Uterus (tissue), 2 donors: ENCODE measurements around the gene CLTC.

Experiments
- CTCF ChIP-seq, 4 experiments: fragments of 200-600 bp in 2 of 4; fragments of 450-650 bp in 2 of 4; sonication (generic) in 2 of 4; IDR thresholded peaks; one replicate each; pipeline ENCODE4 v1.5.1; 2016 to 2019; ENCODE audit warnings: antibody characterized with exemption in 4 of 4, mild to moderate bottlenecking in 2 of 4, moderate library complexity in 1 of 4
- POLR2A ChIP-seq, 2 donors: fragments of 450-650 bp; IDR thresholded peaks; one replicate each; pipeline ENCODE4 v1.6.1; 2016; ENCODE audit warnings: antibody characterized with exemption in 2 of 2, mild to moderate bottlenecking in 1 of 2, moderate library complexity in 1 of 2

DNA sequence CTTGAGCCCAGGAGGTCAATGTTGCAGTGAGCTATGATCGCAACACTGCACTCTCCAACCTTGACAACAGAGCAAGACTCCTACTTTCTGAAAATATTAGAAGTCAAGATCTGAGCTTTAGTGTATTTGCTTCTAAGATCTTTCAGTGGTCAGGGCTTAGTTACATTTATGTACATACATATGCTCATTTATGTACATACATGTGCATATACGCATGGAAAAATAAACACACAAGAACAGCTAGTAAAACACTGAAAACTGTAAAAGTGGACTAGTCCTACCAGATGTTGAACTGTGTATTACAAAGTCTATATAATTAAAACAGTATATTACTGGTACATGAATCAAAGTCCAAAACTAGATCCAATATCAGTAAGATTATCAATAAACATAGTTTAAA, 59.2 kb downstream of the CLTC start:
- TF ChIP-seq POLR2A (IDR thresholded peaks at IDR 0.05) (no peak), CTCF (IDR thresholded peaks at IDR 0.05) (no peak)
